Suprapubic skin (tissue), 4 donors: Measurements from ENCODE around the gene CSTPP1. TPM values are rescaled to one million over a fixed set of nuclear protein-coding genes. Genes with fewer than 3 reads are reported as not detected.

Experiments used
- DNase-seq, 2 donors: peaks; one replicate each; pipeline ENCODE4 v3.0.0-alpha.2; 2019; ENCODE audit warnings: low spot score in 2 of 2
- H3K27ac ChIP-seq: fragments of 200-600 bp; sonication (generic); one replicate; pipeline ENCODE4 v1.5.1; 2019
- H3K27me3 ChIP-seq: fragments of 200-600 bp; sonication (generic); one replicate; pipeline ENCODE4 v1.5.1; 2019
- H3K36me3 ChIP-seq: fragments of 200-600 bp; sonication (generic); one replicate; pipeline ENCODE4 v1.5.1; 2019
- H3K4me1 ChIP-seq: fragments of 200-600 bp; sonication (generic); one replicate; pipeline ENCODE4 v1.5.1; 2019
- H3K4me3 ChIP-seq: fragments of 200-600 bp; sonication (generic); one replicate; pipeline ENCODE4 v1.5.1; 2019; ENCODE audit warnings: mild to moderate bottlenecking
- H3K9me3 ChIP-seq: fragments of 200-600 bp; sonication (generic); one replicate; pipeline ENCODE4 v1.5.1; 2019
- CTCF ChIP-seq, 2 donors: fragments of 200-600 bp in 1 of 2; fragments of 450-650 bp in 1 of 2; sonication (generic) in 1 of 2; IDR thresholded peaks; one replicate each; pipeline ENCODE4 v1.5.1; 2016 to 2019; ENCODE audit warnings: antibody characterized with exemption in 2 of 2, mild to moderate bottlenecking in 1 of 2, moderate library complexity in 1 of 2
- EP300 ChIP-seq: sonication (generic); formaldehyde crosslinking; IDR thresholded peaks from one replicate; pipeline ENCODE4 v1.6.1; 2017; ENCODE audit warnings: antibody characterized with exemption
- POLR2A ChIP-seq, 2 donors: fragments of 450-650 bp; IDR thresholded peaks; one replicate each; pipeline ENCODE4 v1.6.1; 2017; ENCODE audit warnings: antibody characterized with exemption in 2 of 2, mild to moderate bottlenecking in 2 of 2, moderate library complexity in 2 of 2
- POLR2AphosphoS5 ChIP-seq, 3 donors: sonication (generic); formaldehyde crosslinking; IDR thresholded peaks; one replicate each; pipeline ENCODE4 v1.6.1; 2017; ENCODE audit warnings: antibody characterized with exemption in 3 of 3
- WGBS: methylation state at CpG from one replicate; pipeline ENCODE4 v1.1.5; 2018; 5-methylcytosine and 5-hydroxymethylcytosine counted together
- total RNA-seq, 4 donors: library from RNA; depleted of rRNA; stranded (reverse); fragments of >200 nt; gene quantifications; one replicate each; pipeline ENCODE4 v1.1.0, GENCODE V29; 2016

The CSTPP1 gene
- total RNA-seq, 4 donors from 2014 or later: 34.9 to 117 (median 48.1) TPM

GRCh38 chr11:47051217-47051616, 114.7 kb downstream of the CSTPP1 start:
- TF ChIP-seq EP300: no peak
- no peak for TF ChIP-seq CTCF (IDR thresholded peaks at IDR 0.05)
- TF ChIP-seq POLR2A (IDR thresholded peaks at IDR 0.05): no peak
- TF ChIP-seq POLR2AphosphoS5 (IDR thresholded peaks at IDR 0.05): no peak
- no peaks in the 10 kb centered on the region for H3K36me3 ChIP-seq
- 18% methylated on average over 1 of the region's 1 CpG for WGBS
- H3K9me3 ChIP-seq: no peaks in the 10 kb centered on the region
- no peak for DNase-seq
- H3K4me3 ChIP-seq: no peak overlapping the region
- peaks cover 4% of the 10 kb centered on the region for H3K4me1 ChIP-seq
- no peaks in the 10 kb centered on the region for H3K27me3 ChIP-seq
- no peak overlapping the region for H3K27ac ChIP-seq

GRCh38 chr11:47052165-47052564, 115.6 kb downstream of the CSTPP1 start:
- no peak for DNase-seq
- no peak overlapping the region for H3K27ac ChIP-seq
- no peaks in the 10 kb centered on the region for H3K27me3 ChIP-seq
- no peaks in the 10 kb centered on the region for H3K9me3 ChIP-seq
- no peak for TF ChIP-seq POLR2A (IDR thresholded peaks at IDR 0.05)
- no peak for TF ChIP-seq CTCF (IDR thresholded peaks at IDR 0.05)
- no peak for TF ChIP-seq POLR2AphosphoS5 (IDR thresholded peaks at IDR 0.05)
- no peak for TF ChIP-seq EP300
- H3K4me1 ChIP-seq: peaks cover 6% of the 10 kb centered on the region
- no peak overlapping the region for H3K4me3 ChIP-seq
- H3K36me3 ChIP-seq: no peaks in the 10 kb centered on the region
- WGBS: 91% methylated on average over 7 of the region's 7 CpGs

GRCh38 chr11:47052576-47052975, 116.0 kb downstream of the CSTPP1 start:
- DNase-seq: no peak
- TF ChIP-seq POLR2A (IDR thresholded peaks at IDR 0.05) (no peak), POLR2AphosphoS5 (IDR thresholded peaks at IDR 0.05) (no peak), CTCF (IDR thresholded peaks at IDR 0.05) (no peak), EP300 (no peak)
- no peaks in the 10 kb centered on the region for H3K9me3 ChIP-seq
- H3K27ac ChIP-seq: no peak overlapping the region
- H3K4me3 ChIP-seq: no peak overlapping the region
- H3K36me3 ChIP-seq: no peaks in the 10 kb centered on the region
- no peaks in the 10 kb centered on the region for H3K27me3 ChIP-seq
- peaks cover 6% of the 10 kb centered on the region for H3K4me1 ChIP-seq

GRCh38 chr11:47055534-47055933, 119.0 kb downstream of the CSTPP1 start:
- 67% methylated on average over 1 of the region's 1 CpG for WGBS

GRCh38 chr11:47056261-47056915, 119.8 kb downstream of the CSTPP1 start:
- no peak overlapping the region for H3K27ac ChIP-seq

More at GRCh38 chr11:47055534-47055933, 119.0 kb downstream of the CSTPP1 start:
- Histone ChIP-seq H3K27me3 (no peaks in the 10 kb centered on the region), H3K4me3 (no peak overlapping the region), H3K27ac (no peak overlapping the region), H3K9me3 (no peaks in the 10 kb centered on the region), H3K4me1 (peaks cover 6% of the 10 kb centered on the region), H3K36me3 (no peaks in the 10 kb centered on the region)
- no peak for DNase-seq
- no peak for TF ChIP-seq CTCF (IDR thresholded peaks at IDR 0.05)
- TF ChIP-seq POLR2A (IDR thresholded peaks at IDR 0.05): no peak
- no peak for TF ChIP-seq EP300
- TF ChIP-seq POLR2AphosphoS5 (IDR thresholded peaks at IDR 0.05): no peak

More at GRCh38 chr11:47056261-47056915, 119.8 kb downstream of the CSTPP1 start:
- no peak for DNase-seq
- Histone ChIP-seq H3K9me3 (no peaks in the 10 kb centered on the region), H3K4me3 (no peak overlapping the region), H3K4me1 (peaks cover 6% of the 10 kb centered on the region), H3K27me3 (no peaks in the 10 kb centered on the region), H3K36me3 (no peaks in the 10 kb centered on the region)
- 39% methylated on average over 3 of the region's 3 CpGs for WGBS
- TF ChIP-seq EP300 (no peak), POLR2A (IDR thresholded peaks at IDR 0.05) (no peak), CTCF (IDR thresholded peaks at IDR 0.05) (no peak), POLR2AphosphoS5 (IDR thresholded peaks at IDR 0.05) (no peak)
